ENCODE data around the gene MLXIPL.
"Not testable (repeated sequence)": the region's sequence is repeated elsewhere in the genome, so short reads cannot be mapped to it uniquely, and the experiment has no call there.

Gene MLXIPL

DNA sequence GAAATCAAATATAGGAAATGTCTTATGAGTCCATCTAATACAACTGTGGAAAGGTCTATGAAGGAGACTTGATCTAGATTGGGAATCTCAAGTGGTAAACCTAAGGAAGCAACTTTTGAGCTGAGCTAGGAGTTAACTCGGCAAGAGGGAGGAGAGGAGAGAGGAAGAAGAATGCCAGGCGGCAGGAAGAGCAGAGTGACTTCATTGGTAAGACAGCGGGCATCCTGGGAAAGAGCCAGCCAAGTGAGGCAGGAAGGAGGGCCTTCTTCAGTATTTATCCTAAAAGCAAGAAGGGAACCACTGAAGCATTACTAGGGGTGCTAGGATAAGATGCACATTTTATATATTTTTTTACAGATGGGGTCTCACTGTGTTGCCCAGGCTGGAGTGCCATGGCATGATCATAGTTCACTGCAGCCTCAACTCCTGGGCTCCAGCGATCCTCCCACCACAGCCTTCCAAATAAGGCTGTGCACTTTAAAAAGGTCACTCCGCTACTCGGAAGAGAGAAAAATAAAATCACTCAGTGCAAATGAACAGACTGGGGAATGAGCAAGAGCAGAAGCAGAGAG, 68.8 kb downstream of the MLXIPL start:
- no peak for DNase-seq

DNA sequence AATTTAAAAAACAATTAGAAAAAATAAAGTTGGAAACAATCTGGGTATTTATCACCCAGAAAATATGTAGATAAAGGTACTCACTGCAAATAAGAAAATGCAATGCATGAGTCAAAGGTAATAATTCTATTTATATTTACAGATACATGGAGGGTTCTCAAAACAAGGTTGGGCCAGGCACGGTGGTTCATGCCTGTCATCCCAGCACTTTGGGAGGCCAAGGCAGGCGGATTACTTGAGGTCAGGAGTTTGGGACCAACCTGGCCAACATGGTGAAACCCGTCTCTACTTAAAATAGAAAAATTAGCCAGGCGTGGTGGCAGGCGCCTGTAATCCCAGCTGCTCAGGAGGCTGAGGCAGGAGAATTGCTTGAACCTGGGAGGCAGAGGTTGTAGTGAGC, 74.2 kb downstream of the MLXIPL start:
- not testable (repeated sequence) for DNase-seq

DNA sequence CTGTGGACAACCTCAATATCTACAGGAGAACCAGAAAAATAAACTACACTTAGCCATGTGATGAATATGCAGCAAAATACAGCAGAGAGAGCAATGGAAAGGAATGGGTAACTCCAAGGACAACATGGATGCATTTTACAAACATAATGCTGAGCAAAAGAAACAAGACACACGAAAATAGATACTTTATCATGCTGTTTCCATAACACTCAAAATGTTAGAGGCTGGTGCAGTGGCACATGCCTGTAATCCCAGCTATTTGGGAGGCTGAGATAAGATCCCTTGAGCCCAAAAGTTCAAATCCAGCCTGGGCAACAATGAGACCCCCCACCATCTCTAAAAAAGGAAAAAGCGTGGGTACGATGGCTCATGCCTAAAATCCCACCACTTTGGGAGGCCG, 75.1 kb downstream of the MLXIPL start:
- DNase-seq, result no peak

DNA sequence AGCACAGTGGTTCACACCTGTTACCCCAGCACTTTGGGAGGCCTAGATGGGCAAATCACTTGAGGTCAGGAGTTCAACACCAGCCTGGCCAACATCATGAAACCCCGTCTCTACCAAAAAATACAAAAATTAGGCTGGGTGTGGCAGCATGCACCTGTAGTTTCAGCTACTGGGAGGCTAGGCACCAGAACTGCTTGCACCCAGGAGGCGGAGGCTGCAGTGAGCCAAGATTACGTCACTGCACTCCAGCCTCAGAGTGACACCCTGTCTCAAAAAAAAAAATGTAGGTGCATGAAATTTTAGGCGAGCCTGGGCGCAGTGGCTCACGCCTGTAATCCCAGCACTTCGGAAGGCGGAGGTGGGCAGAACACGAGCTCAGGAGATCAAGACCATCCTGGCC, 76.5 kb downstream of the MLXIPL start:
- DNase-seq, result no peak

DNA sequence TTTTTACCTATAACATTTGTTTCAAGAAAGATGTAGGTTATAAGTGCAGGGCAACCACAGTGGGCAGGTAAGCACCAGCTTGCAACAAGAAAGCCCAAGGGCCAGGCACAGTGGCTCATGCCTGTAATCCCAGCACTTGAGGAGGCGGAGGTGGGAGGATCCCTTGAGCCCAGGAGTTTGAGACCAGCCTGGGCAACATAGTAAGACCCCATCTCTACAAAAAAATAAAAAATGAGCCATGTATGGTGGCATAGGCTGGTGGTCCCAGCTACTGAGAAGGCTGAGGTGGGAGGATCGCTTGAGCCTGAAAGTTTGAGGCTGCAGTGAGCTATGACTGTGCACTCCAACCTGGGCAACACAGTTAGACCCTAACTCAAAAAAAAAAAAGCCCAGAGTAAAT, 79.6 kb downstream of the MLXIPL start:
- no peak for DNase-seq

Measured in amygdala (tissue), 56 donors.